NCI-H82 treated with DMSO at 0.1 percent for 48 hours (cell line): Measurements from ENCODE around the gene ELK4.

Source experiments
- DNase-seq: peaks from one replicate; lab custom pipeline; 2025; ENCODE audit not compliant: unreplicated experiment; lab: John Stamatoyannopoulos, UW

Gene ELK4

DNA sequence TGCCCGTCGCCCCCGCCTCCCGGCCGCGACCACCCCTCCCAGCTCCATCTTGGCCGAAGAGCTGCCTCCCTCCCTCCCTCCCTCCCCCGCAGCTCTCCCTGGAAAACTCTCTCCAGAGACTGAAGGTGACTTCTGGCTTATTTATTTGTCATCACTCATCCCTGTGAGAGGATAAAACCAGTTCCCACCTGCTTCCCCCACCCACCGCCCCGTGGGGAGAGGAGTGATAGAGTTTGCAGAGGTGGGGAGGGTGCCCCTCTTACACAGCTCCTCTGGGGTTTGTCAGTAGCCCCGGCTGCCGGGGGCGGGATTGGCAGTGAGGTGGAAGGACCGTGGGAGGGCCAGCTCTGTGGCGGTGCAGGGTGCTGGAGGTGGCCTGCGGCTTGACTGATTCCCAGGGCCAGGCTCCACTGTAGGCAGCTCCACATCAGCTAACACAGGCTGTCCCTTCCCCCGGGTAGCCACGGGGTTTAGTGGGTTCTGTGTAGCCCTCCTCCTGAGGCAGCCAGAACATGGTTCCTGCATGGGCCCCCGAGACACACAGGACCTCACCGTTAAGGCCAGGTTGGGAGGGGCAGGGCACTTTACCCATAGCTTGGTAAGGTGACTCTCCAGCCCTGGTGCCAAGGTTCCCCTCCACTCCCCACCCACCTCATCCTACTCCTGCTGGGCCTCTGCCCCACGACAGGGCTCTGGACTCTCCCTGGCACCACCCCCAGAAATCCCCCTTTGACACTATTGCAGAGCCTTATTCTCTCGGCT is 62.2 kb downstream of the ELK4 start:
- no peak for DNase-seq

DNA sequence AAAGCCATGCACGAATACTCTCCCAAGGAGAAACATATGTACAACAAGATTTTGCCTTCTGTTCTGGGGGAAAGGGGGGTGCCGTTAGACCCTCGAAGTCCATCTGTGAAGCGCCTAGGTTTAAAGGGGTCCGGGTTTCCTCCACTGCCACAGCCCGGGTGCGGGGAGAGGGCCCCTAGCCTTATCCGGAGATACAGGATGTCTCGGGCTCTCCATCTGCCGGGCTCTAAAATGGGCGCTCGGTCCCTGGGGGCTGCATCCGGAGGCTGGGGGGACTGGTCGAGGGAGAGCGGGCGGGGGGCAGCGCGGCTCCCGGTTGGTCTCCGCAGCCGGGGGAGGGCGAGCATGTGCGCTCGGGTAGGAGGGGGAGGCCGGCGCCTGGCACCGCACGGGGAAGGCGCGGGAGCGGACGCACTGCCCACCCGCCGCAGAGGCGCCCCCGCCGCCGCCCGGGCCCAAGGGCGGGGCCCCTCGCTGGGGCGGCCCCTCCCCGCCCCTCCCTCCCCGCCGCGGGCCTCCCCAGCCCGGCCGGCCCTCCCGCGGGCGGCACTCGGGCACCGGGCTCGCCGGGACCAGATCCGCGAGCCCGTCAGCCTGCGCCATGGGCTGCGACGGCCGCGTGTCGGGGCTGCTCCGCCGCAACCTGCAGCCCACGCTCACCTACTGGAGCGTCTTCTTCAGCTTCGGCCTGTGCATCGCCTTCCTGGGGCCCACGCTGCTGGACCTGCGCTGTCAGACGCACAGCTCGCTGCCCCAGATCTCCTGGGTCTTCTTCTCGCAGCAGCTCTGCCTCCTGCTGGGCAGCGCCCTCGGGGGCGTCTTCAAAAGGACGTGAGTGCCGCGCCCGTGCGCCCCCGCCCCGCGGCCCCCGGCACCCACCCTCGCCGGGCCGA is 63.1 kb downstream of the ELK4 start:
- DNase-seq, result no peak

DNA sequence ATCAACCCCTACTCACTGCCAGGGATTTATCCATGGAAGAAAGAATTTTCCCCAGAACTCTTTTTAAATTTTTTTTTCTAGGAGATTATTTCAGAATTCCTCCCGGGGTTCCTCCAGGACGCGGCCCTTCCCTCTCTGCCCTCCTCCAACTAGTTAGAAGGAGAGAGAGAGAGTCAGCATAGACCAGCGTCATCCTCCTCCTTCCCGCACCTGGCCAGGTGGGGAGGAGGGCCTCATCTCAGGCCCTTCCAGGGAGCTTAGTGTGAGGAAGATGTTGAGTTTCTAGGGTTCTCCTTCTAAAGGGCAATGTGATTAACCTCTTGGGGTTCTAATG is 63.7 kb downstream of the ELK4 start:
- DNase-seq, result no peak

DNA sequence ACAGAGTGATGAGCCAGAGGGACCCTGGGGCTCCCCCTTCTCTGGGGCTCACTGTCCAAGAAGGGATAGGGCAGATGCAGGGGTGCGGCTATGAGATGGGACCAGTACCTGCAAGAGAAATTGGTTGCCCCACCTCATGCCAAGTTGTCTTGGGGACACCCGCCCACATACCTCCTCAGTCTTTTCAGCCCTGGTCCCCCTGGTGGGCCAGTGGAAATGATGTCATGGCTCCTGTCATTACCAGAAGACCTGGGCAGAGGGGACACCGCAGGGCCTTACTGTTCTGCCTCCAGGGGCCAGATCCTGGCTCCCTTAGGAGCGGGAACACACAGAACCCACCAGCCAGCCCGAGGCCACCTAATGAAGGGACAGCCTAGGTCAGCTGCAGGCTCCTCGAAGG is 64.1 kb downstream of the ELK4 start:
- DNase-seq, result no peak

DNA sequence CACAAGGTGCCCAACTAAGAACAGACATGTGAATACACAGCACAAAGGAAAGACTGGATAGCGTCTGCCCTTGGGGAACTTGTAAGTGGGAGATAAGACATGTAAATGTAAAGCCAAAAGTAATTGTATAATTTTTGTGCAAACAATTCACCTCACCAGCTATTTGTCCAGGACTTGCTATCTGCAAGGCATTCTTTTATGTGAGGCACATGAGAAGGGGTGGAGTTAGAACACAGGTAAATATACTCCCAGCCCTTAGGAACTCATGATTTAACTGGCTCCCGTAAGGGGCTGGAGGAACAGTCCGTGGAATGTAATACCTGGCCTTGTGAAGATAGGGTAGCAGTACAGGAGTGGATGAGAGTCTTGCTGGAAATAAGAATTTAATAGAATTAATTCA is 66.0 kb downstream of the ELK4 start:
- no peak for DNase-seq

DNA sequence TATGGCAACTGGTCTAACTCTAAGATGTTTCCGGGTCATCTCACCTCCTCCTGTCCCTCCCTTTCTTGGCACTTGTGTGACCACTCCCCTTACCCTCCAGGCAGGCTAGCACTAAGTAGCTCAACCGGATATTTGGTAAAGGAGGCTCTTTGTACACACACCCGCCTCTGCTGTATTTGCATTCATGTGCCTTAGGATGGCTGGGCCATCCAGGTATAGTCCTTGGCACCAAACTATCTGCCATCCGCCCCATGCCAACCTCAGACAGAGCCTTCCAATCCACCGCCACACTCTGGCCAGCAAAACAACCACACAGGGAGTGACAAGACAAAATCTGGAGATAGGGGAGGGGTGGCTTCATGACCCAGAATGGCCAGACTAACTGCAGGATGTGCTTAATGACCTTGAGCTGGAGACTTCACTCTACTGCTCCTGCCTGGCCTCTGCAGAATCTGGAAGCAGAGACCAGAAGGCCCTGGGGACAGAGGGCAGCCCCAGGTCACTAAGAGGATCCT is 67.8 kb downstream of the ELK4 start:
- no peak for DNase-seq

DNA sequence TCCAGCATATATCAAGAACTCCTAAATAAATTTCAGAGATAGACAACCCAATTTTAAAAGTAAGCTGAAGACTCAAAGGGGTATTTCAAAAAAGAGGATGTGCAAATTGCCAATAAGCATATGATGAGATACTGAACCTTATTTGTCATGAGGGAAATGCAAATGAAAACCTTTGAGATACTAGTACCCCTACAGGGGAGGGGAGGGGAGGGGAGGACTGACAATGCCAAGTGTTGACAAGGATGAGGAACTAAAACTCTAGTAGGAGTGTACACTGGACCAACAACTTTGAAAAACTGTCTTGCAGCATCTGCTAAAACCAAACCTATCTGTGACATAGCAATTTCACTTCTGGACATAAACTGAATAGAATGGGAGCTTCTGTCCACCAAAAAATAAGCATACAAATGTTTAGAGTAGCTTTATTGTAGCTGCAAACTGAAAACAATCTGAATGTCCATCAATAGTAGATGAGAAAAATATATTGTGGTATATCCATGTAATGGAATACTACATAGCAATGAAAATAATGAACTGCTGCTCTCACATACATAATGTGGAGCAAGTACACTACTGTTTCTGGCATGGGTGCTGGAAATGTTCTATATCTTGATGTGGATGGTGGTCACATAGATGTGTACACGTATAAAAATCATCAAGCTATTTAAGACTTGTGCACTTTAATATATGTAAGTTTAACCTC is 70.2 kb downstream of the ELK4 start:
- DNase-seq, result no peak
